22Rv1 (cell line): ENCODE data around the gene MPRIP.

Source experiments
- CTCF ChIP-seq: fragments of 450-650 bp; IDR thresholded peaks from 2 replicates; pipeline ENCODE4 v1.5.1; 2017; ENCODE audit warnings: mild to moderate bottlenecking
- ZFX ChIP-seq: fragments of 450-650 bp; IDR thresholded peaks from 2 replicates; pipeline ENCODE4 v1.6.1; 2017; ENCODE audit warnings: antibody characterized with exemption, borderline replicate concordance

- TF ChIP-seq CTCF (no peak), ZFX (no peak)
These were observed 40.6 kb downstream of the MPRIP start for GRCh38 chr17:17082878-17083277.
